Erythroblast (primary cell): ENCODE data around the gene TRIM65.
"Not testable (repeated sequence)": the region's sequence is repeated elsewhere in the genome, so short reads cannot be mapped to it uniquely, and the experiment has no call there.

Experiments used
- DNase-seq, 2 experiments: peaks; one replicate each; lab custom pipeline; 2025; lab: John Stamatoyannopoulos, UW
- GATA1 ChIP-seq: IDR thresholded peaks from 2 replicates; pipeline ENCODE4 v1.6.1; 2011; ENCODE audit warnings: low read depth, mild to moderate bottlenecking, control low read depth, low read length, moderate library complexity
- POLR2A ChIP-seq: IDR thresholded peaks from 2 replicates; pipeline ENCODE4 v1.6.1; 2011; ENCODE audit warnings: mild to moderate bottlenecking, low read length

TRIM65 gene

GRCh38 chr17:75872434-75873351 is 24.1 kb downstream of the TRIM65 start:
- DNase-seq = peak in 1 of 2 experiments; percentile 33
- TF ChIP-seq POLR2A = no peak
- TF ChIP-seq GATA1 = no peak

GRCh38 chr17:75870228-75870627 is 26.5 kb downstream of the TRIM65 start:
- not testable (repeated sequence) for DNase-seq

GRCh38 chr17:75869282-75870141 is 27.2 kb downstream of the TRIM65 start:
- TF ChIP-seq POLR2A = no peak
- no peak for TF ChIP-seq GATA1
- no peak for DNase-seq

- not testable (repeated sequence) for DNase-seq
These were observed 27.9 kb downstream of the TRIM65 start for GRCh38 chr17:75868730-75869281.

- DNase-seq = not testable (repeated sequence)
These were observed 31.2 kb downstream of the TRIM65 start for GRCh38 chr17:75865404-75866188.

GRCh38 chr17:75864887-75865286 is 31.9 kb downstream of the TRIM65 start:
- not testable (repeated sequence) for DNase-seq

- no peak for TF ChIP-seq GATA1
- no peak for DNase-seq
These were observed 32.3 kb downstream of the TRIM65 start for GRCh38 chr17:75864448-75864871.

- TF ChIP-seq POLR2A = no peak
- no peak for TF ChIP-seq GATA1
- DNase-seq = no peak
These were observed 34.8 kb downstream of the TRIM65 start for GRCh38 chr17:75861927-75862317.

- DNase-seq = not testable (repeated sequence)
These were observed 37.4 kb downstream of the TRIM65 start for GRCh38 chr17:75859358-75859757.

GRCh38 chr17:75856062-75856756 is 40.5 kb downstream of the TRIM65 start:
- DNase-seq = peak; percentile 48 to 64
- TF ChIP-seq POLR2A (no peak), GATA1 (no peak)

- peak; percentile 100 for DNase-seq
- TF ChIP-seq GATA1 = no peak
- TF ChIP-seq POLR2A = peak; percentile 99
These were observed 41.3 kb downstream of the TRIM65 start, which contains the start of gene WBP2 for GRCh38 chr17:75855310-75856061. Gene WBP2 (minus strand): TSS chr17:75855335. CDS start chr17:75855297, 38 bp downstream.

GRCh38 chr17:75854881-75855309 is 41.9 kb downstream of the TRIM65 start:
- DNase-seq = no peak
- no peak for TF ChIP-seq GATA1
